Measurements from ENCODE around the gene GDI1. TPM values are rescaled to one million over a fixed set of nuclear protein-coding genes. Genes with fewer than 3 reads are reported as not detected.

GDI1 gene
- total and polyA plus RNA-seq, 9 donors = 45.4 to 106 (median 91.3) TPM

DNA sequence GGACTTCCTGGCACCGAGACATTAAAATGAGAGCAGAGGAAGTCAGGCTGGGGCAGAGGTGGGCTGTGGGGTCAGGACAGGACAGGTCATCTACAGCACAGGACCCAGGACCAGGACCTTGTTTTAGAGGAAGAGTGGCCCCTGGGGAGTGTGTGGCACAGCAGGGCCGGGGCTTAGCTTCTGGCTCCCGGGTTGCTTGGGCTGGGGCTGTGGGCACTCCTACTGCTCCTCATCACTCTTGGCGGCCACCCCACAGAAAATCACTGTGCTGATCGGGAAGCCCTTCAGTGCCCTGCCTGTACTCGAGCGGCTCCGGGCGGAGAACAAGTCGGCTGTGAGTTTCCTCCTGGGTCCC, 16.6 kb upstream of the GDI1 start:
- no peaks in the 10 kb centered on the region for H3K9me3 ChIP-seq (replicated peaks; ENCODE audit: control insufficient read depth, low read depth, low read length)
- WGBS (ENCODE audit: insufficient coverage) = 88% methylated on average over 10 of the region's 10 CpGs
- peak overlapping the region; percentile 4 for H3K27ac ChIP-seq (ENCODE audit: low read length)
- H3K36me3 ChIP-seq (ENCODE audit: control insufficient read depth, insufficient read depth, low read length) = peaks cover 3% of the 10 kb centered on the region
- H3K4me3 ChIP-seq (ENCODE audit: low read length) = no peak overlapping the region
- H3K27me3 ChIP-seq (ENCODE audit: control insufficient read depth, insufficient read depth, low read length) = no peaks in the 10 kb centered on the region
- H3K4me1 ChIP-seq (ENCODE audit: control insufficient read depth, insufficient read depth, low read length) = peaks cover 14% of the 10 kb centered on the region
- no peak for DNase-seq

DNA sequence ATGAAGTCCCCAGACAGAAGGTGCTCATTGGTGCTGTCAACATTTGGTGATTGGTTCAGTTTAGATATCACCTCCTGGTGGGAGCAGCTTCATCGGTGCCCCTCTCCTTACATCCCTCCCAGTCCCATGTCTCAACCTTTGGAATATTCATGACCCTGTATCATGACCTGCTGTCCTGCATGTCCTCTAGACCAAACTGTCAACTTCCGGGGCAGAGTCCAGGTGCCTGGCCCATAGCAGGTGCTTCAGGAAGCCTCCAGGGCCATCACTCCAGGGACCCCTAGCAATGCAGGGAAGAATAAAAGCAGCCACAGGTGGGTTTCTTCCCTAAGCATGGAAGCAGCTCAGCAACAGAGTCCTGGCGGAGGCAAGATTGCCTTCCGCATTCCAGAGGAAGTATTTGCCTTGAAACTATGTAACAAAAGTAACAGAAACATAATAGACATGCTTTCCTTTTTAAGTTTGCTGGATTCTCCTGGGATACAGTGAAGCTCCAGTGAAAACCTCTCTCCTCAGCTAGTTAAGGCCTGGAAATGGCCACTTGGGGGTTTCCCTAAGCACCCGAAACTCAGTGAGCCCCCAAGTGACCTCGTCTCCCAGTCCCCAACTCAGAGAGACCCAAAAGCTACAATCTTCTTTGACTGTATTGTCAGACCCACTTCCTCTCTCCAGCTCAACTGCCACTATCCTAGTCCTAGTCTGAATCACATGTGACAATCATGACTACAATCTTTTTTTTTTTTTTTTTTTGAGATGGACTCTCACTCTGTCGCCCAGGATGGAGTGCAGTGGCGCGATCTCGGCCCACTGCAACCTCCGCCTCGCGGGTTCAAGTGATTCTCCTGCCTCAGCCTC, 9.8 kb upstream of the GDI1 start:
- Histone ChIP-seq H3K4me1 (ENCODE audit: control insufficient read depth, insufficient read depth, low read length) (peaks cover 15% of the 10 kb centered on the region), H3K36me3 (ENCODE audit: control insufficient read depth, insufficient read depth, low read length) (peaks cover 8% of the 10 kb centered on the region), H3K4me3 (ENCODE audit: low read length) (no peak overlapping the region), H3K27me3 (ENCODE audit: control insufficient read depth, insufficient read depth, low read length) (no peaks in the 10 kb centered on the region), H3K27ac (ENCODE audit: low read length) (peak overlapping the region; percentile 21), H3K9me3 (replicated peaks; ENCODE audit: control insufficient read depth, low read depth, low read length) (no peaks in the 10 kb centered on the region)
- 92% methylated on average over 4 of the region's 13 CpGs for WGBS (ENCODE audit: insufficient coverage)
- DNase-seq = no peak

DNA sequence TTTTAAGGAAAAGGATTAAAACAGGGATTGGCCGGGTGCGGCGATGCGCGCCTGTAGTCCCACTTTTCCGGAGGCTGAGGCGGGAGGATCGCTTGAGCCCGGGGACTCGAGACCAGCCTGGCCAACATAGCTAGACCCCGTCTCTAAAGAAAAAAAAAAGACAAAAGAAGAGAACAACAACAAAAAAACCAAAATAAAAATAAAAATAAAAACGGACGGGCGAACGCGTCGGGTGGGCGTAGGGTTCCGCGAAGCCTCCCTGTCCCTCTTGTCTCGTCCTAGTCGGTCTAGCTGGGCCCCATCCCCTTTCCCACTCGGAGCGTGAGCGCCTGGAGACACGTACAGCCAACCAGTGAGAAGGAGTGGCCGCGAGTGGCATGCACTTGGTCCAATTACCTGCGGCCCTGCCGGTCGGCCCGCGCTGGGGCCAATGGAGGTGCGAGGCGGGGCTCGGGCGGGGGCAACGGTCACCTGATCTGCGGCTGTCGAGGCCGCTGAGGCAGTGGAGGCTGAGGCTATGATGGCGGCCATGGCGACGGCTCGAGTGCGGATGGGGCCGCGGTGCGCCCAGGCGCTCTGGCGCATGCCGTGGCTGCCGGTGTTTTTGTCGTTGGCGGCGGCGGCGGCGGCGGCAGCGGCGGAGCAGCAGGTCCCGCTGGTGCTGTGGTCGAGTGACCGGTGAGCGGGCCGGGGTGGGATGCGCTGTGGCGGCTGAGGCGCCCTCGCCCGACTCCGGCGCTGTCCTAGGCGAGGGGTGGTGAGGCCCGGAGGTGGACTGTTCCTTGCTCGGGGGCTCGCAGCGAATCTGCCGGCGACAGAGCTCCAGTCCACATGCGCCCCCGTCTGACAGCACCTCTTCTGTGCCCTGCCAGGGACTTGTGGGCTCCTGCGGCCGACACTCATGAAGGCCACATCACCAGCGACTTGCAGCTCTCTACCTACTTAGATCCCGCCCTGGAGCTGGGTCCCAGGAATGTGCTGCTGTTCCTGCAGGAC, 8.5 kb upstream of the GDI1 start, which contains the start of gene ATP6AP1:
ATP6AP1 (plus strand) TSS at position 502 of the 996 bp plus-strand sequence; CDS start at position 518, 16 bp downstream.
- Histone ChIP-seq H3K9me3 (replicated peaks; ENCODE audit: control insufficient read depth, low read depth, low read length) (no peaks in the 10 kb centered on the region), H3K27ac (ENCODE audit: low read length) (peak within 1 kb of the TSS; percentile 60), H3K4me1 (ENCODE audit: control insufficient read depth, insufficient read depth, low read length) (peaks cover 15% of the 10 kb centered on the region), H3K4me3 (ENCODE audit: low read length) (peak within 1 kb of the TSS; percentile 57), H3K27me3 (ENCODE audit: control insufficient read depth, insufficient read depth, low read length) (no peaks in the 10 kb centered on the region), H3K36me3 (ENCODE audit: control insufficient read depth, insufficient read depth, low read length) (peaks cover 21% of the 10 kb centered on the region)
- WGBS (ENCODE audit: insufficient coverage) = 33% methylated on average over 68 of the region's 87 CpGs
- DNase-seq = peak; percentile 98

DNA sequence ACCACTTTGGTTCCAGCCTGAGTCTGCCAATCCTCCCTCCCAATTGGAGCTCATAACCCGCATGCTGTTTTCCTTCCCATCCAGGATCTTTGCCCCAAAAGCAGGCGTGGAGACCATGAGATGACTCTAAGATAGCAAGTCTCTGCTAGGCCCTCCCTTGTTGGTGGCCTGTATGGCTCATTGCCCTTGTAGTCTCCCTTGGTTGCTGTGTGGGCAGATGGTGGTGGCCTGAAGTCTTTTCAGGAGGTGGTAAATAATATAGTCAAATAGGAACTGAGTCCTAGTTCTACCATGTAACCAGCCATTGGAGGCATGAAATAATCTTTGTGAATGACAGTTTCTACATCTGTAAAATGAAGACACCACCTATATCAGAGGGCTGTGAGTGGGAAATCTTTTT, 7.2 kb upstream of the GDI1 start:
- WGBS (ENCODE audit: insufficient coverage) = 82% methylated on average over 1 of the region's 2 CpGs
- H3K9me3 ChIP-seq (replicated peaks; ENCODE audit: control insufficient read depth, low read depth, low read length) = no peaks in the 10 kb centered on the region
- peaks cover 15% of the 10 kb centered on the region for H3K4me1 ChIP-seq (ENCODE audit: control insufficient read depth, insufficient read depth, low read length)
- no peaks in the 10 kb centered on the region for H3K27me3 ChIP-seq (ENCODE audit: control insufficient read depth, insufficient read depth, low read length)
- H3K36me3 ChIP-seq (ENCODE audit: control insufficient read depth, insufficient read depth, low read length) = peaks cover 32% of the 10 kb centered on the region
- no peak overlapping the region for H3K4me3 ChIP-seq (ENCODE audit: low read length)
- no peak for DNase-seq
- H3K27ac ChIP-seq (ENCODE audit: low read length) = no peak overlapping the region

DNA sequence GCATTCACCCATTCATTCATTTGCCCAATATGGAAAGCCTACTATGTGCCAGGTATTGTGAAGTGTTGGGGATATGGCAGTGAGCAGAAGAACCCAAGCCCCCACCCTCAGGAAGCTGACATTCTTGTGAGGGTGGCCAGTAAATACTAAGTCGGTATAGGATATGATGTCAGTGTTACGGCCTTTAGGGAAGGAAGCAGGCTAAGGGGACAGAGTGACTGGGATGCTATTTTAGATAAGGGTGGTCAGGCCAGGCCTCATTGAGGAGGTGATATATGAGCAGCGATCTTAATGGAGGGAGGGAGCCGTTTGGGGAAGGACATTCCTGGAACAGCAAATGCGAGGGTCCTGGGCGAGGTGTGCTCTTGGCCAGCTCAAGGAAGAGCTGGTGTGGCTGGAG, 6.5 kb upstream of the GDI1 start:
- no peaks in the 10 kb centered on the region for H3K27me3 ChIP-seq (ENCODE audit: control insufficient read depth, insufficient read depth, low read length)
- no peak overlapping the region for H3K27ac ChIP-seq (ENCODE audit: low read length)
- no peaks in the 10 kb centered on the region for H3K9me3 ChIP-seq (replicated peaks; ENCODE audit: control insufficient read depth, low read depth, low read length)
- WGBS (ENCODE audit: insufficient coverage) = 83% methylated on average over 6 of the region's 6 CpGs
- peaks cover 40% of the 10 kb centered on the region for H3K36me3 ChIP-seq (ENCODE audit: control insufficient read depth, insufficient read depth, low read length)
- no peak overlapping the region for H3K4me3 ChIP-seq (ENCODE audit: low read length)
- DNase-seq = no peak
- H3K4me1 ChIP-seq (ENCODE audit: control insufficient read depth, insufficient read depth, low read length) = peaks cover 15% of the 10 kb centered on the region

DNA sequence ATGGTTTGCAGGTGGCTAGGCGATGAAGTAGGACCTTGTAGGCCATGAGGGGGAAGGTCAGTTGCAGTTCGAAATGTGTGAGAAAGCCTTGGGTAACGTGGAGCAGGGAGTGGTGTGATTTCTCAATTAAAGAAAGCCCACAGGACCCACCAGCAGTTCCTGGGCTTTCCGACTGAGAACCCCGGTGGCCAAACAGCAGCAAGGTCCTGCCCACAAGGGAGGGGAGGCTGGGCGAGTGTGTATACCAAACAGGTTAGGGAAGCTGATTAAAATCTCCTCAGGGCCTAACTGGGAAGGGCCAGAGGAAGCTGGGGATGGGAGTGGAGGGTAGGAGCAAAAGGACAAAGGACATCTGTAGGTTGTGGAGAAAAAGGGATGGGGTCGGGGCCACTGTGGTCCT, 6.0 kb upstream of the GDI1 start:
- Histone ChIP-seq H3K9me3 (replicated peaks; ENCODE audit: control insufficient read depth, low read depth, low read length) (no peaks in the 10 kb centered on the region), H3K27me3 (ENCODE audit: control insufficient read depth, insufficient read depth, low read length) (no peaks in the 10 kb centered on the region), H3K27ac (ENCODE audit: low read length) (no peak overlapping the region), H3K4me1 (ENCODE audit: control insufficient read depth, insufficient read depth, low read length) (peaks cover 15% of the 10 kb centered on the region), H3K4me3 (ENCODE audit: low read length) (no peak overlapping the region), H3K36me3 (ENCODE audit: control insufficient read depth, insufficient read depth, low read length) (peaks cover 44% of the 10 kb centered on the region)
- 52% methylated on average over 3 of the region's 7 CpGs for WGBS (ENCODE audit: insufficient coverage)
- no peak for DNase-seq

DNA sequence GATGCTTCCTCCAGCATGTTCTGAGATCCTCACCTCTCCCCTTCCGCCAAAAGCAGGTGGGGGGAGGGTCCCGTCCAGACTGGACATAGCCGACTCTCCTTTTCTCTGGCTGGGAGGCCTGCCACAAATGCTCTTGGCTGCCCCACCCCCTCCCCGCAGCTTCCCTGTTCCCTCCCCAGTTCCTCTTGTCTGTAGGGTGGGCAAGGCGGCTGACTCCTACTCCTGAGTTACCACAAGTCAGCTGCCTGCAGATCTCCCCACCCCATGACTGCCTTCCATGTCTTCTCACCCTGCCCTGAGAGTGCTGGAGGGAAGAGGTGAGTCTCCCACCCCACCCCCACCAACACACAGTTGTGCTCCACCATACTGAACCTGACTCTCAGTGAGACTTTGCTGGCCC, 5.6 kb upstream of the GDI1 start:
- no CpG with 5 or more reads among the region's 5 CpGs for WGBS (ENCODE audit: insufficient coverage)
- Histone ChIP-seq H3K36me3 (ENCODE audit: control insufficient read depth, insufficient read depth, low read length) (peaks cover 47% of the 10 kb centered on the region), H3K4me1 (ENCODE audit: control insufficient read depth, insufficient read depth, low read length) (peaks cover 19% of the 10 kb centered on the region), H3K27ac (ENCODE audit: low read length) (no peak overlapping the region), H3K4me3 (ENCODE audit: low read length) (no peak overlapping the region), H3K9me3 (replicated peaks; ENCODE audit: control insufficient read depth, low read depth, low read length) (no peaks in the 10 kb centered on the region), H3K27me3 (ENCODE audit: control insufficient read depth, insufficient read depth, low read length) (no peaks in the 10 kb centered on the region)
- DNase-seq = peak; percentile 41

DNA sequence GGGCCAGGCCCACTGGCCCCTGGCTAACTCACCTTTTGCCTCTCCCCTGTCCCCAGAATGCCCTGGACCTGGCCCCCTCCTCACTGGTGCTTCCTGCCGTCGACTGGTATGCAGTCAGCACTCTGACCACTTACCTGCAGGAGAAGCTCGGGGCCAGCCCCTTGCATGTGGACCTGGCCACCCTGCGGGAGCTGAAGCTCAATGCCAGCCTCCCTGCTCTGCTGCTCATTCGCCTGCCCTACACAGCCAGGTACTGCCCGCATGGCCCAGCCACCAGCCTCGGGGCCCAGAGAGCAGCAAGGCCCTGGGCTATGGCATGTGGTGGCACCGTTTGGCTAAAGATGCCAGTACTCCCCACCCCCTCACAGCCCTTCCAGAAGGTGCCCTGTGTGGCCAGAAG, 4.7 kb upstream of the GDI1 start:
- Histone ChIP-seq H3K27me3 (ENCODE audit: control insufficient read depth, insufficient read depth, low read length) (no peaks in the 10 kb centered on the region), H3K9me3 (replicated peaks; ENCODE audit: control insufficient read depth, low read depth, low read length) (no peaks in the 10 kb centered on the region), H3K4me3 (ENCODE audit: low read length) (no peak overlapping the region), H3K36me3 (ENCODE audit: control insufficient read depth, insufficient read depth, low read length) (peaks cover 47% of the 10 kb centered on the region), H3K4me1 (ENCODE audit: control insufficient read depth, insufficient read depth, low read length) (peaks cover 17% of the 10 kb centered on the region), H3K27ac (ENCODE audit: low read length) (no peak overlapping the region)
- 93% methylated on average over 4 of the region's 8 CpGs for WGBS (ENCODE audit: insufficient coverage)
- no peak for DNase-seq

DNA sequence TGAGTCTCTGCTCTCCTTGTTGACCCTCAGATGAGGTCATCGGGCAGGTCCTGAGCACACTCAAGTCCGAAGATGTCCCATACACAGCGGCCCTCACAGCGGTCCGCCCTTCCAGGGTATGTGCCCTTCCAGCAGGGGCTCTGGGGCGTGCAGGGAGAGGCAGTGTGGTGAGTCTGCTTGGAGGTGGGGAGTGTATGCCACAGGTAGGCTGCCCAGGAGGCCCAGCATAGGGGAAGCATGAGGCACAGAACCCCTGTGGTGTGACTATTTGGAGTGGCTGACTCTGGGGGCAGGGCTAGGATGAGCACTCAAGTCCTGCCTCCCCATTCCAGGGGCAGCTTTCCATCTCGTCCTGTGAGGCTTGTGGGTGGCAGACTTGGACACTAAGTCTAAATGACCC, 3.3 kb upstream of the GDI1 start:
- Histone ChIP-seq H3K4me1 (ENCODE audit: control insufficient read depth, insufficient read depth, low read length) (peaks cover 24% of the 10 kb centered on the region), H3K27me3 (ENCODE audit: control insufficient read depth, insufficient read depth, low read length) (no peaks in the 10 kb centered on the region), H3K4me3 (ENCODE audit: low read length) (no peak overlapping the region), H3K36me3 (ENCODE audit: control insufficient read depth, insufficient read depth, low read length) (peaks cover 50% of the 10 kb centered on the region), H3K9me3 (replicated peaks; ENCODE audit: control insufficient read depth, low read depth, low read length) (peaks cover 2% of the 10 kb centered on the region), H3K27ac (ENCODE audit: low read length) (no peak overlapping the region)
- 85% methylated on average over 7 of the region's 7 CpGs for WGBS (ENCODE audit: insufficient coverage)
- DNase-seq = no peak

Measured in muscle of leg (tissue), 11 donors.